ENCODE measurements around the gene ACTG2. TPM values are rescaled to one million over a fixed set of nuclear protein-coding genes. Genes with fewer than 3 reads are reported as not detected.

ACTG2 gene
- polyA plus RNA-seq, 3 donors: not detected

GRCh38 chr2:73937103-73937885 is 44.5 kb downstream of the ACTG2 start:
- intact Hi-C loops (cut with micrococcal nuclease): no loop called here

GRCh38 chr2:73937899-73938298 is 45.1 kb downstream of the ACTG2 start:
- Histone ChIP-seq H3K4me3 (replicated peaks in 1 of 3; ENCODE audit: low read depth in 2 of 3, low read length in 3 of 3) (no peak overlapping the region), H3K79me2 (ENCODE audit: insufficient read depth, low read length) (peaks cover 95% of the 10 kb centered on the region), H3K9ac (ENCODE audit: insufficient read depth, low read length, poor library complexity, severe bottlenecking) (no peak overlapping the region), H3K9me3 (replicated peaks in 1 of 2; ENCODE audit: control insufficient read depth in 1 of 2, insufficient read depth in 1 of 2, low read length in 2 of 2) (no peaks in the 10 kb centered on the region), H3K27me3 (ENCODE audit: control insufficient read depth in 2 of 2, insufficient read depth in 2 of 2, low read length in 2 of 2) (no peaks in the 10 kb centered on the region), H3K27ac (ENCODE audit: low read depth in 1 of 2, low read length in 2 of 2) (peak overlapping the region in 1 of 2 donors; percentile 66), H4K20me1 (ENCODE audit: insufficient read depth, low read length) (peaks cover 75% of the 10 kb centered on the region), H2AFZ (ENCODE audit: insufficient read depth, low read depth, low read length, poor library complexity, severe bottlenecking) (no peak overlapping the region), H3K4me1 (ENCODE audit: control insufficient read depth in 1 of 2, insufficient read depth in 2 of 2, low read length in 2 of 2) (peaks cover 24 to 34% of the 10 kb centered on the region in 2 donors), H3K36me3 (replicated peaks in 1 of 2; ENCODE audit: control insufficient read depth in 1 of 2, insufficient read depth in 2 of 2, low read length in 2 of 2) (peaks cover 18 to 62% of the 10 kb centered on the region in 2 donors), H3K4me2 (replicated peaks; ENCODE audit: extremely low read depth, low read length, poor library complexity, severe bottlenecking) (no peak overlapping the region)
- no peaks in the 10 kb centered on the region for H3K27me3 Mint-ChIP-seq (ENCODE audit: low read depth in 3 of 3)
- intact Hi-C loops (cut with micrococcal nuclease): no loop called here
- H3K4me1 Mint-ChIP-seq: peaks cover 34% of the 10 kb centered on the region
- H3K9me3 Mint-ChIP-seq: no peaks in the 10 kb centered on the region
- H3K4me3 Mint-ChIP-seq: no peak overlapping the region
- peaks cover 53 to 71% of the 10 kb centered on the region in 2 donors for H3K36me3 Mint-ChIP-seq
- TF ChIP-seq CTCF (IDR thresholded peaks at IDR 0.05): no peak
- peak overlapping the region in 5 of 7 donors; percentile 51 to 76 (median 68) for H3K27ac Mint-ChIP-seq
- DNase-seq: peak; percentile 37 to 60 (median 57)

More at GRCh38 chr2:73937103-73937885, 44.5 kb downstream of the ACTG2 start:
- no peak overlapping the region for H2AFZ ChIP-seq (ENCODE audit: insufficient read depth, low read depth, low read length, poor library complexity, severe bottlenecking)
- WGBS (ENCODE audit: insufficient coverage): no CpG with 5 or more reads among the region's 4 CpGs
- no peaks in the 10 kb centered on the region for H3K9me3 Mint-ChIP-seq
- H3K36me3 Mint-ChIP-seq: peaks cover 55 to 71% of the 10 kb centered on the region in 2 donors
- peaks cover 15 to 65% of the 10 kb centered on the region in 2 donors for H3K36me3 ChIP-seq (replicated peaks in 1 of 2; ENCODE audit: control insufficient read depth in 1 of 2, insufficient read depth in 2 of 2, low read length in 2 of 2)
- H3K4me1 ChIP-seq (ENCODE audit: control insufficient read depth in 1 of 2, insufficient read depth in 2 of 2, low read length in 2 of 2): peaks cover 27 to 38% of the 10 kb centered on the region in 2 donors
- H3K27ac Mint-ChIP-seq: peak overlapping the region in 6 of 7 donors; percentile 40 to 76 (median 69)
- H3K27me3 Mint-ChIP-seq (ENCODE audit: low read depth in 3 of 3): no peaks in the 10 kb centered on the region
- H3K4me3 Mint-ChIP-seq: no peak overlapping the region
- peaks cover 95% of the 10 kb centered on the region for H3K79me2 ChIP-seq (ENCODE audit: insufficient read depth, low read length)
- no peak overlapping the region for H3K4me3 ChIP-seq (replicated peaks in 1 of 3; ENCODE audit: low read depth in 2 of 3, low read length in 3 of 3)
- H3K9me3 ChIP-seq (replicated peaks in 1 of 2; ENCODE audit: control insufficient read depth in 1 of 2, insufficient read depth in 1 of 2, low read length in 2 of 2): no peaks in the 10 kb centered on the region
- H3K27ac ChIP-seq (ENCODE audit: low read depth in 1 of 2, low read length in 2 of 2): peak overlapping the region in 1 of 2 donors; percentile 66
- H3K27me3 ChIP-seq (ENCODE audit: control insufficient read depth in 2 of 2, insufficient read depth in 2 of 2, low read length in 2 of 2): no peaks in the 10 kb centered on the region
- H3K4me2 ChIP-seq (replicated peaks; ENCODE audit: extremely low read depth, low read length, poor library complexity, severe bottlenecking): no peak overlapping the region
- H3K9ac ChIP-seq (ENCODE audit: insufficient read depth, low read length, poor library complexity, severe bottlenecking): no peak overlapping the region
- DNase-seq: no peak
- peaks cover 79% of the 10 kb centered on the region for H4K20me1 ChIP-seq (ENCODE audit: insufficient read depth, low read length)
- H3K4me1 Mint-ChIP-seq: peaks cover 40% of the 10 kb centered on the region
- no peak for TF ChIP-seq CTCF (IDR thresholded peaks at IDR 0.05)

Data from CD14-positive monocyte (primary cell).